Heart right ventricle (tissue), 16 donors: Measurements from ENCODE around the gene BTBD16. TPM values are rescaled to one million over a fixed set of nuclear protein-coding genes. Genes with fewer than 3 reads are reported as not detected.

Experiments
- ATAC-seq, 8 donors: fragments of 200-7000 bp; cut with Tn5 transposase; one replicate each; pipeline ENCODE4 v1.9.1; 2020; ENCODE audit warnings: mild to moderate bottlenecking in 8 of 8, moderate library complexity in 8 of 8, moderate number of reproducible peaks in 1 of 8
- DNase-seq, 2 donors: peaks; one replicate each; pipeline ENCODE4 v3.0.0-alpha.2; 2020
- H3K27ac ChIP-seq, 10 donors: fragments of 200-600 bp; sonication (generic) in 2 of 10; one replicate each; pipeline versions ENCODE4 v1.5.0 to v1.8.0; 2020 to 2022; ENCODE audit warnings: mild to moderate bottlenecking in 3 of 10
- H3K27me3 ChIP-seq, 7 donors: fragments of 200-600 bp; one replicate each; pipeline ENCODE4 v1.8.0; 2021 to 2022; ENCODE audit warnings: mild to moderate bottlenecking in 2 of 7
- H3K36me3 ChIP-seq, 9 donors: fragments of 200-600 bp; sonication (generic) in 1 of 9; one replicate each; pipeline versions ENCODE4 v1.5.0 to v1.8.0; 2020 to 2022; ENCODE audit warnings: mild to moderate bottlenecking in 2 of 9
- H3K4me1 ChIP-seq, 9 donors: fragments of 200-600 bp; sonication (generic) in 1 of 9; one replicate each; pipeline versions ENCODE4 v1.5.0 to v1.8.0; 2020 to 2022; ENCODE audit warnings: mild to moderate bottlenecking in 4 of 9
- H3K4me3 ChIP-seq, 10 donors: fragments of 200-600 bp; sonication (generic) in 2 of 10; one replicate each; pipeline versions ENCODE4 v1.5.0 to v1.8.0; 2020 to 2022; ENCODE audit warnings: mild to moderate bottlenecking in 7 of 10, moderate library complexity in 2 of 10
- H3K9me3 ChIP-seq, 11 donors: fragments of 200-600 bp in 10 of 11; sonication (generic) in 2 of 11; one replicate each; pipeline versions ENCODE4 v1.5.0 to v1.8.0; 2013 to 2022; ENCODE audit warnings: mild to moderate bottlenecking in 2 of 11, control low read depth in 1 of 11, moderate library complexity in 1 of 11
- WGBS, 2 donors: extraction: QIAGEN DNeasy Blood & Tissue Kit; methylation state at CpG; one replicate each; pipeline ENCODE4 v1.1.7; 2013; ENCODE audit warnings: inconsistent platforms in 1 of 2; 5-methylcytosine and 5-hydroxymethylcytosine counted together
- intact Hi-C, 10 donors: fragments of 100-400 bp; cut with DNase I; formaldehyde crosslinking; loops; one replicate each; pipeline versions ENCODE4 v1.11.1 to v1.14.2; 2022
- polyA plus RNA-seq, 2 donors: library from polyadenylated mRNA; stranded (reverse); fragments of 200-250 nt; gene quantifications; one replicate each; pipeline ENCODE4 v1.2.3, GENCODE V29; 2013
- total RNA-seq, 10 donors: library from RNA; stranded (reverse); fragmentation: NEBNext Ultra II Directional in 3 of 10; extraction: Animal tissue kit (Norgen Biotek cat#: 25700) in 3 of 10; gene quantifications; one replicate each; pipeline versions ENCODE4 v1.2.1 to v1.2.4, GENCODE V29; 2021 to 2023
- TF ChIP-seq, protein P1 (sequence below), 9 donors: fragments of 200-600 bp; sonication (generic) in 2 of 9; IDR thresholded peaks; one replicate each; pipeline versions ENCODE4 v1.5.0 to v1.8.0; 2021 to 2022; ENCODE audit warnings: antibody characterized with exemption in 9 of 9, mild to moderate bottlenecking in 5 of 9, moderate library complexity in 1 of 9
- donor health status: Arrhythmogenic right ventricular cardiomyopathy.
- donor health status: ischemic (EF 13 %, LVEDD 7.1; RV severe dilation, severe dysfunction).
- donor health status: healthy with polysubstance abuse.
- donor health status: DM: no; HTN: yes; CAD: no.
- donor health status: DM: no; HTN: no; CAD: no.
- donor health status: ischemic (EF 25% LVEDD 6.9; RV normal size, moderate dysfunction).
- donor health status: ischemic (EF 25% LVEDD 5.7; RV mildly dilated, moderate dysfunction).
- donor health status: healthy.
- donor health status: DM: yes; HTN: yes; CAD: no.
- donor health status: Ischemic cardiomyopathy.
- donor health status: ischemic (EF 35%, LVEDD 5.7; RV mildly dilated, moderate dysfunction).
- donor health status: nonischemic (EF 11% LVEDD 7.7; RV severe dilation, severe dysfunction).
- donor health status: DM: yes; HTN: yes; CAD: no.
- donor health status: PGD.
- donor health status: ischemic (EF 29% LVEDD 5.4; RV normal size, mild dysfunction).
- donor health status: nonischemic (EF 23%, LVEDD 6.1; RV moderate dilation, normal function).

The BTBD16 gene
- total and polyA plus RNA-seq, 12 donors = 0.29 to 0.76 TPM; not detected in 10

DNA sequence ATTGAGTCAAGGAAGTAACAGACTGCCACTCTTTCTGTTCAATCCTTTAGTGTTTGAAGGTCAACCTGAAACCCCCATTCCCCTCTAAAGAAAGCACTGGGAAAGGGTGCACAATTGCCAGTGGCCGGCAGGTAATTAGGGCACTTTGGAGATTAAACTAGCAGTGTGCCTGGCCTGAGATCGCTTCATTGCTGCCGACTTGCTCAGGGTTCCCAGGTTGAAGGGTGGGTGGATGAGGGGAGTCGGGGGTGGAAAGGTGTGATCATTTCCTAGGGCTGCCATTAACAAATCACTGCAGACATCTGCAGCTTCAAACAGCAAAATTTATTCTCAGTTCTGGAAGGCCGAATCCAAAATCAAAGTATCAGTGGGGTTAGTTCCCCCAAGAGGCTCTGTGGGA, 16.3 kb upstream of the BTBD16 start:
- intact Hi-C loops = no loop called here
- Histone ChIP-seq H3K27ac (peak overlapping the region in 2 of 10 donors; percentile 10 to 11), H3K4me3 (no peak overlapping the region), H3K36me3 (peaks cover 0 to 88% (median 9%) of the 10 kb centered on the region in 9 donors), H3K4me1 (peaks cover 0 to 15% (median 1%) of the 10 kb centered on the region in 9 donors), H3K27me3 (no peaks in the 10 kb centered on the region), H3K9me3 (no peaks in the 10 kb centered on the region)
- 84 to 88% methylated on average over 5 of the region's 5 CpGs for WGBS, 2 donors
- ATAC-seq = no peak
- DNase-seq = no peak
- TF ChIP-seq, protein P1, sequence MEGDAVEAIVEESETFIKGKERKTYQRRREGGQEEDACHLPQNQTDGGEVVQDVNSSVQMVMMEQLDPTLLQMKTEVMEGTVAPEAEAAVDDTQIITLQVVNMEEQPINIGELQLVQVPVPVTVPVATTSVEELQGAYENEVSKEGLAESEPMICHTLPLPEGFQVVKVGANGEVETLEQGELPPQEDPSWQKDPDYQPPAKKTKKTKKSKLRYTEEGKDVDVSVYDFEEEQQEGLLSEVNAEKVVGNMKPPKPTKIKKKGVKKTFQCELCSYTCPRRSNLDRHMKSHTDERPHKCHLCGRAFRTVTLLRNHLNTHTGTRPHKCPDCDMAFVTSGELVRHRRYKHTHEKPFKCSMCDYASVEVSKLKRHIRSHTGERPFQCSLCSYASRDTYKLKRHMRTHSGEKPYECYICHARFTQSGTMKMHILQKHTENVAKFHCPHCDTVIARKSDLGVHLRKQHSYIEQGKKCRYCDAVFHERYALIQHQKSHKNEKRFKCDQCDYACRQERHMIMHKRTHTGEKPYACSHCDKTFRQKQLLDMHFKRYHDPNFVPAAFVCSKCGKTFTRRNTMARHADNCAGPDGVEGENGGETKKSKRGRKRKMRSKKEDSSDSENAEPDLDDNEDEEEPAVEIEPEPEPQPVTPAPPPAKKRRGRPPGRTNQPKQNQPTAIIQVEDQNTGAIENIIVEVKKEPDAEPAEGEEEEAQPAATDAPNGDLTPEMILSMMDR (IDR thresholded peaks at IDR 0.05) = no peak

DNA sequence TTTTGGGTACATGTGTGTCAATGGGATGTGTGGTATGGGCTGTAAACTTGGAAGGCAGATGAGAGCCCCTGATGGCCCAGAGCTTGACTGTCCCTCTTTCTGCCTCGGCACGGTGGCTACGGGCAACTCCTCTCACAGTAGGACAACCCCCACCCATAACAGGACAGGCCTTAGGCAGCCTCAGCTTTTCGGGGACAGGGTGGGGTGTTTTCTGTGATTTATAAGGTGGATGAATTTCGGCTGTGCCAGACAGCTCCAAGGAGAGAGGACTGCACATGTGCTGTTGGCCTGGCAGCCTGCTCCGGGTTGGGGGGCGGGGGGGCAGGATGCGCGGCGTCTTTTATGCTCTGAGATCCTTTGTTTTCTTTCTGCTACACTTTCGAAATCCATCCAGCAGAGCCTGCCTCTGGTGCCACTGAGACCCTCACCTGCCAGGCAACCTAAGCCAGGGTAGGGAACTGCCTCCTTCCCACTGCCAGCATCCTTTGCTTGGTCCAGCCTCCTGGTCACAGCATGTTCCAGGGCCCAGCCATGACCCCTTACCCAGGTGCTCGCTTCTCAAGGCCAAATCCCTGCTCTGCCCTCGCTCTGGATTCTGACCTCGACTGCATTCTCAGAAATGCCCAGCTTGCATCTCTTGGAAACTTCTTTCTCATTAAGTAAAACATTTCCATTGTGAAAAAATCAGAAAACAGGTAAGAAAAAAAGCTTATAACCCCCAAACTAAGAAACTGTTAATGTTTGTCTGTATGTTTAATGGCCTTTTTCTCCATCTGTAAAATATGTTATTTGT, 15.4 kb upstream of the BTBD16 start:
- TF ChIP-seq, protein P1 (IDR thresholded peaks at IDR 0.05) = no peak
- peaks cover 0 to 88% (median 7%) of the 10 kb centered on the region in 9 donors for H3K36me3 ChIP-seq
- no peaks in the 10 kb centered on the region for H3K27me3 ChIP-seq
- H3K27ac ChIP-seq = no peak overlapping the region
- DNase-seq = no peak
- no peaks in the 10 kb centered on the region for H3K9me3 ChIP-seq
- no peak for ATAC-seq
- H3K4me1 ChIP-seq = peaks cover 0 to 11% (median 0%) of the 10 kb centered on the region in 9 donors
- H3K4me3 ChIP-seq = no peak overlapping the region
- 91 to 92% methylated on average over 14 of the region's 14 CpGs for WGBS, 2 donors
- intact Hi-C loops = no loop called here

DNA sequence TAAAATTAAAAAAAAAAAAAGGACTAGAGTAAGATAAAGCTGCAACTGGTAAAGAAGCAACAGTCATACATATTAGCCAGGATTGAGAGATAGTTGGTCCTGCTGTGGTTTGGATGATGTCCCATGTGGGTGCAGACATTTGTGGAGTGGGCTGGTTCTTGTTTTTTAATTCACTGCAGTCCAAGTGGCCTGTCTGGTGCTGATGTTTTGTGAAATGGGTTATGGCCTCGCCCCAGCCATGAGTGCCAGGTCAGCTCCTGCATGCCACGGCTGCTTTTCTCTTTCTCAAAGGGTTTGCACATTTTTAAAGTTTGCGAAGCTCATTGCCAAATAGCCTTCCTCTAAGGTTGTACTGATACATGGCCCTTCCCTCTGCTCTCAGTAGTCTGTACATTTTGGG, 14.1 kb upstream of the BTBD16 start:
- DNase-seq = no peak
- no peak for ATAC-seq
- peaks cover 0 to 11% (median 0%) of the 10 kb centered on the region in 9 donors for H3K4me1 ChIP-seq
- no peak overlapping the region for H3K27ac ChIP-seq
- TF ChIP-seq, protein P1 (IDR thresholded peaks at IDR 0.05) = no peak
- H3K9me3 ChIP-seq = peaks cover 0 to 12% (median 4%) of the 10 kb centered on the region in 11 donors
- H3K27me3 ChIP-seq = no peaks in the 10 kb centered on the region
- H3K36me3 ChIP-seq = peaks cover 0 to 85% (median 4%) of the 10 kb centered on the region in 9 donors
- WGBS, 2 donors = 70 to 86% methylated on average over 3 of the region's 3 CpGs
- intact Hi-C loops = no loop called here
- H3K4me3 ChIP-seq = no peak overlapping the region

DNA sequence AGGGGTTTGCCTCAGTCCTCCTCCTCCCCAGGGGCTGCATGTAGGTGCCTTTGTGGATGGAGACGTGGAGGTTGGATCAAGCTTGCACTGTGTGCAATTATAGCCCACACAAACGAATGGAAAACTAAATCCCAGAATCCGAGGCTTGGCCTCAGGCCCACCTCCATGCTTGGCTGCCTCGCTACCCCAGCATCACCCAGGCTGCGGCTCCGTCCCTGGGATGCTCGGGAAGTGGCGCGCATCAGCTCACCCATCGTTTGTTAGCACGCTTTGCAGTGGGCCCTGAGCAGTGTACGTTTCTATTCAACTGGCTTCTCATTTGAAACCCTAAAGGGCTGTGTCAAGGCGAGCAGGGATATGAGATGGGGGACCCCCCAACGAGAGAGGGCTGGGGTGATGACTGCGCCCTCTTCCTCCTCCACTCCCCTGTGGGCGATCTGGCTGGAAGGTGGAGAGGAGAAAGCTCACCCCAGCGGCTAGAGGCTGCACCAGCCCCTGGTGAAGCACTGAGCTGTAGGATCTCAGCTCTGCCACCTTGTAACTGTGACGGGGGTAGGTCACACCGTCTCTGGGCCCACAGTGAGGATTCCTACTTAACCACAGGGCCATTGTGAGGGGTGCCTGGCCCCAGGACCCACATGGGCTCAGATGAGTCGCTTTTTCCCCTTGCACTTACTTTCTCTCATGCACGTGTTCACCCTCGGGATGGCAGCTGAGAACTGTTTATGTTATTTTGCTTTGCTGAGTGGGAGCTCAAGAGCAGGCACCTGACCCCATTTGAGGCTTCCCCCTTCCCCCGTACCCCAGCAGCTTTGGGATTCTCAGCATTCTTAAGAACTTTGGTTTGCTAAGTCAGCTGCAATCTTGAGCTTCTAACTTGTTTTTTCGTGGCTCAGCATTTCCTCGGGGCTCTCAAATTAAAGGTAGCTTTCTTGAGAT, 12.7 kb upstream of the BTBD16 start:
- 67 to 72% methylated on average over 25 of the region's 25 CpGs for WGBS, 2 donors
- H3K36me3 ChIP-seq = peaks cover 0 to 85% (median 0%) of the 10 kb centered on the region in 9 donors
- no peak overlapping the region for H3K4me3 ChIP-seq
- peaks cover 0 to 11% (median 0%) of the 10 kb centered on the region in 9 donors for H3K4me1 ChIP-seq
- ATAC-seq = peak in 7 of 8 donors; percentile 19 to 44 (median 22)
- intact Hi-C loops = no loop called here
- DNase-seq = no peak
- TF ChIP-seq, protein P1 (IDR thresholded peaks at IDR 0.05) = no peak
- H3K27ac ChIP-seq = no peak overlapping the region
- no peaks in the 10 kb centered on the region for H3K27me3 ChIP-seq
- peaks cover 0 to 26% (median 11%) of the 10 kb centered on the region in 11 donors for H3K9me3 ChIP-seq
